ENCODE results near the gene WASF2. TPM values are rescaled to one million over a fixed set of nuclear protein-coding genes. Genes with fewer than 3 reads are reported as not detected.
A peak's percentile ranks its signal among the peaks of the same experiment; 100 is the strongest.
"Not testable (repeated sequence)": the region's sequence is repeated elsewhere in the genome, so short reads cannot be mapped to it uniquely, and the experiment has no call there.

WASF2 gene, protein sequence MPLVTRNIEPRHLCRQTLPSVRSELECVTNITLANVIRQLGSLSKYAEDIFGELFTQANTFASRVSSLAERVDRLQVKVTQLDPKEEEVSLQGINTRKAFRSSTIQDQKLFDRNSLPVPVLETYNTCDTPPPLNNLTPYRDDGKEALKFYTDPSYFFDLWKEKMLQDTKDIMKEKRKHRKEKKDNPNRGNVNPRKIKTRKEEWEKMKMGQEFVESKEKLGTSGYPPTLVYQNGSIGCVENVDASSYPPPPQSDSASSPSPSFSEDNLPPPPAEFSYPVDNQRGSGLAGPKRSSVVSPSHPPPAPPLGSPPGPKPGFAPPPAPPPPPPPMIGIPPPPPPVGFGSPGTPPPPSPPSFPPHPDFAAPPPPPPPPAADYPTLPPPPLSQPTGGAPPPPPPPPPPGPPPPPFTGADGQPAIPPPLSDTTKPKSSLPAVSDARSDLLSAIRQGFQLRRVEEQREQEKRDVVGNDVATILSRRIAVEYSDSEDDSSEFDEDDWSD
- 156 TPM for total RNA-seq
- long read RNA-seq, full-length matches to known transcripts, result 1 of 266 reads
- long read RNA-seq, partial matches to known transcripts, result 59 of 266 reads
- long read RNA-seq, other reads (novel, unspliced or antisense), result 206 of 266 reads

DNA sequence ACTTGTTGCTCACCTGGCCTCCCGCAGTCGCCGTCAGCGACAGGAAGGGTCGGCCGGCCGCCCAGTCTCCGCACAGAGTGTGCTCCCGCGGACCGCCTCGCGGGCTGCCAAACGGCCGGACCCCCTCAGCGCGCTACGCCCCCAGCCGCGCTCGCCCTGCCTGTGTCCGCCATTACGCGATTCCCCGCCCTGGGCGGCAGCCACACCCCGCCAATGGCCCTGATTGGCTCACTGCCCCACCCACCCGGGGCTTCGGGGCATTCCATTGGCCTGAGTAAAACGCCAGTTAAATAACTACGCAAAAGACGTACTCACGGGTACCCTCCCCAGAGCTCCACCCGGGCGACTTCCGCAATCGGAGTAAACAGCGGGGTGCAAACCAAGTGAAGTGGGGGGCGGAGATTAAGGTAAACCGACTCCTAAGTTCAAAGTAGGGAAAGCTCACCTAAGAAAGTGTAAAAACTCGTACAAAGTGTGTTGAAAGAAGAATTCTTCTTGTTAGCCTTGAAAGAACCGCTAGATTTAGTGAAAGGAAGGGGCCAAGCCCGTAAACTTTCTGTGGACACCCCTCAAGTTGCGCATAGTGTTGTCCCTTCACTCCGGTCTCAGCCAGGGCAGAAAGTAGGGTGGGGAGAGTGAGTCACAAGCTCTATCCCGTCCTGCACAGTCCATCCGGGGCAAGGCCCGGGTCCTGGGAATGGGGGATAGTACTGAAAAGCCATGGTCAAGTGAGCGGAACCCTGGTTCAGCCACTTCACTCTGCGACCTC, at the start of gene WASF2:
TSS of gene WASF2 (minus strand) at position 195 of the 769 bp plus-strand sequence. CDS start 61,277 bp downstream, outside the sequence.
- DNase-seq (ENCODE audit: low spot score), result peak; percentile 99

DNA sequence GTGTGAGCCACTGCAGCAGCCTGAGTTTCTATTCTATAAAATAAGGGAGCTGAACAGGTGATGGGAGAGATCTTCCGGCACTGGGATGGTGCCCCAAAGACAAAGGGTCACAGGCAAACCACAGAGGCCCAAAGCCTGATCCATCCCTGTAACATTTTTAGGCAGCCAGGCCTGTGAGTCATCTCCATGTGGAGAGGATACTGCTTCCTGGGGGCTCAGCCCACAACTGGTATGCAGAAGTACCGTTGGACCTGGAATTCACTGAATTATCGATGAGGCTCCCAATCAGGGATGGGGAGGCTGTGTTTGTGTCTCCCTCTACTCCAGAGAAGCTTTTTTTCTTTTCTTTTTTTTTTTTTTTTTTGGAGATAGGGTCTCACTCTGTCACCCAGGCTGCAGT, 48.8 kb upstream of the WASF2 start:
- DNase-seq (ENCODE audit: low spot score), result no peak

DNA sequence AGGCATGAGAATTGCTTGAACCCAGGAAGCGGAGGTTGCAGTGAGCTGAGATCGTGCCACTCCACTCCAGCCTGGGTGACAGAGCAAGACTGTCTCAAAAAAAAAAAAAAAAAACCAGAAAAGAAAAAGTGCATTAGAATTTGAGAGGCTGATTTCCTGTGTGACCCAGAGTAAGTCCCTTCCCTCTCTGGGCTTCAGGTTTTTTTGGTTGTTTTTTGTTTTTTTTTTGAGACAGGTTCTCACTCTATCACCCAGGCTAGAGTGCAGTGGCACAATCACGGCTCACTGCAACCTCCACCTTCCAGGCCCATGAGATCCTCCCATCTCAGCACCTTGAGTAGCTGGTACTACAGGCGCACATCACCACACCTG, 48.3 kb upstream of the WASF2 start:
- not testable (repeated sequence) for DNase-seq (ENCODE audit: low spot score)

DNA sequence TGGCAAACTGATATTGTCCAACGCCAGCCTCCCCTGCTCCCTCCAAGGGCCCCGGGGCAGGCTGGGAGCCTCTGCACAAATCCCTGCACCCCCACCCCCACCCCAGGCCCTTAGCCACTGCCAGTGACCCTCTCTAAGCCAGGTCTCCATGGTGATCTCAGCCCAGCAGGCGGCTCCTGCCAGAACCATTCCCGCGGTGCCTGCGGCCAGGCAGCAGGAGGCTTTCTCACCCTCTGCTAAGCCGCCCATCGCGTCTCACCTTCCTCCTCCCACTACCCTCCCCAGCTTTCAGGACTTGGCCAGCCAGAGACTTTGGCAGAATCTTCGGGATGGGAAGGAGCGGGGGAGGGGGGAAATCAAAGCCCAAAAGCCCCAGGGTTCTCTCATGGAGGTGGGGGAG, 46.8 kb upstream of the WASF2 start:
- no peak for DNase-seq (ENCODE audit: low spot score)

DNA sequence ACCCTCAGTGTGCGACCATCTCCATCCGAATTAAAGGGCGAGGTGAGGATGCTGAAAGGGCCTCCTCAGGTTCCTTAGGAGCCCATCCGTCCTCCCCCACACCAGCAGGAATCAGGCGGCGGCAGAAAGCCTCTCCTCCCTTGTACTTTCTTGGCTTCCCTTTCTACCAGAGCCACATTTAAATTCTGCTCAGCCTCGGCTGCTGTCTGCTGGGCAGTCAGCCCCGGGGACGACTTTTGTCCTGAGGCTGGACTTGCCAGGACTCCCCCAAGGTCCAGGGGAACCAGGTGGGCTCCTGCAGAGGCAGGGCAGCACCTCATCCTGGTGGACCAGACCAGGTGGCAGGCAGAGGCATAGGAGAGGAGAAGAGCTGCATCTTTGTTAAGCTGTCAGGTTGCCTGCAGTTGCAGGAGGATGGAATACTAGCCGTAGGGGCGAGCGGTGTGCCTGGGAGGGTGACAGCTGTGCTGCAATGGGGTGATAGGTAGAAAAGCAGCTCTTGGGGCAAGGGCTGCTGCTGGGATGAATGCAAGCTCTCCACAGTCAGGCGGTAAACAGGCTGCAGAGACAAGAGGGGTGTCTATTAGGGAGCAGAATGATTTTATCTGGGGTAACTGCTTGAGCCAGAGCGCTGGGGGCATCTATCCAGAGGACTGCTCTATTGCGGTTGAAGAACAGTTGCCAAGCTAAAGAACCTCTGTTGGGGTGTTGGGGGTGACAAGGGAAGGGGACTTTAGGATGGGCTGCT, 46.2 kb upstream of the WASF2 start:
- DNase-seq (ENCODE audit: low spot score), result no peak

DNA sequence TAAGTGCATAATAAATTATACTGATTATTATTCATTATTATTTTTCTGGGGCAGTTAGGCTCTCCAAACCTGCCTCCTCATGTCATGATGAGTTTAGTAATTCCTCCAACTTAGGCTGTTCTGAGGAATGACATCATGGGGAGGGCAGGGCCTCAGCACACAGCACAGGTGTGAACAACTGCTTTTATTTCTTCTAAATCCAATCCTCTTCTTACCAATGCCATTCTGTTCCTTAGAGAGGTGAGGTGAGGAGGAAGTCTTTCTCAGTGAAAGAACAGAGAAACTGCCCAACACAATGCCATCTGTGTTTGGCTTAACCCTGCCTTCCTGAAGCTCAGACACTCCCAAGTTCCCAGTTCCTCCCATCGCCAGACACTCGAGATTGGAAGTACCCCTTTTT, 45.4 kb upstream of the WASF2 start:
- no peak for DNase-seq (ENCODE audit: low spot score)

DNA sequence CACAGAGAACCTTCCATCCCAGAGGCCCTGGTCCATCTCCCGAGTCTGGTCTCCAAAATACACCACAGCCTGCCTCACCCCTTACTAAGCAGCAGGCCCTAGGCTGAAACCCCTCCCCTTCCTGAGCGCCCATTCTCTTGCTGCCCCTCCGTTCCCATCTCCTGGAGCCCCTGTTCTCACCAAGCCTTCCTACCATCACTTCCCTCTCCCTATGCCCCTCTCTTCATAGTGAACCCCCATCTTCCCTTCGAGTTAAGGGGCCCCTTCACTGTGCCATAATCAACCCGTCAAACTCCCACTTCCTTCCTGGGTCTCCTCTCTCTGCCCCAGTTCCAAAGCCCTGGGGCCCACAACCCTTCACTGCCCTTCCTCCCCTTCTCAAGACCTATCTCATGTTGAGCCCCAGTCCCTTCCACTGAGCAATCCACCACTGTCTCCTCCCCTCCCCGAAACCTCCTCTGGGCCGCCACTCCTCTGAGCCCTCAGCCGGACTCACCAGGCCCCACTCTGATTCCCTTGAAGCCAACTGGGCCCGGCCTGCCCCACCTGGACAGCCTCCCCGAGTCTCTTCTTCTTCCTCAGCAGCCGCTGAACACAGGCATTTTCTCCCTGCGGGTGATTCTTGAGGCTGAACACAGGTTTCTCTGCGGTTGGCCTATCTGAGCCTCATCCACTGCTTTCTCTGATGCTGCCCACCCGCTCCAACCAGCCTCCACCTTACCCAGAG, 42.2 kb upstream of the WASF2 start:
- DNase-seq (ENCODE audit: low spot score), result no peak

DNA sequence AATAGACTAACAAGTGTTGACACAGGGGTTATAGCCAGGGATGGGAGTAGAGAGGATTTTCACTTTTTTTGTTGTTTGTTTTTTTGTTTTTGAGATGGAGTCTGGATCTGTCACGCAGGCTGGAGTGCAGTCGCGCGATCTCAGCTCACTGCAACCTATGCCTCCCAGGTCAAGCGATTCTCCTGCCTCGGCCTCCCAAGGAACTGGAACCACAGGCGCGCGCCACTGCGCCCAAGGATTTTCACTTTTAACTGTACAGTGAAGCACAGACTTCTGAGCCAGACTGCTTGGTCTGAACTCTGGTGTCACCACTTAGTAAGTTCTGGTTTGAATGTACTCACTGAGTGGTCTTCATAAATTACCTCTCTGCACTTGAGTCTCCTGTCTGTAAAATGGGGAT, 40.2 kb upstream of the WASF2 start:
- no peak for DNase-seq (ENCODE audit: low spot score)

DNA sequence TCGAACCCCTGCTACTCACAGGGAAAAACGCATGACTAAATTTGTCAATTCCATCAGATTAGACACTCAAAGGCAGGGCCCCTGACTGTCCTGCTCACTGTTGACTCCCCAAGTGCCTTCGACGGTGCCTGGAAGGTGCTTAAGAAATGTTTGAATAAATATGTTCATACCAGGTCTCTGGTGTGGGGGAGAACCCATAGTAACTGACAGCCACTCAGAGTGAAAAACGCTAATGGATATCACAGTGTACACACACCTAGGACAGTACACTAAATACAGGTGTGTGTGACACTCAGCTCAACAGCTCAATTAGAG, 39.7 kb upstream of the WASF2 start:
- DNase-seq (ENCODE audit: low spot score), result no peak

DNA sequence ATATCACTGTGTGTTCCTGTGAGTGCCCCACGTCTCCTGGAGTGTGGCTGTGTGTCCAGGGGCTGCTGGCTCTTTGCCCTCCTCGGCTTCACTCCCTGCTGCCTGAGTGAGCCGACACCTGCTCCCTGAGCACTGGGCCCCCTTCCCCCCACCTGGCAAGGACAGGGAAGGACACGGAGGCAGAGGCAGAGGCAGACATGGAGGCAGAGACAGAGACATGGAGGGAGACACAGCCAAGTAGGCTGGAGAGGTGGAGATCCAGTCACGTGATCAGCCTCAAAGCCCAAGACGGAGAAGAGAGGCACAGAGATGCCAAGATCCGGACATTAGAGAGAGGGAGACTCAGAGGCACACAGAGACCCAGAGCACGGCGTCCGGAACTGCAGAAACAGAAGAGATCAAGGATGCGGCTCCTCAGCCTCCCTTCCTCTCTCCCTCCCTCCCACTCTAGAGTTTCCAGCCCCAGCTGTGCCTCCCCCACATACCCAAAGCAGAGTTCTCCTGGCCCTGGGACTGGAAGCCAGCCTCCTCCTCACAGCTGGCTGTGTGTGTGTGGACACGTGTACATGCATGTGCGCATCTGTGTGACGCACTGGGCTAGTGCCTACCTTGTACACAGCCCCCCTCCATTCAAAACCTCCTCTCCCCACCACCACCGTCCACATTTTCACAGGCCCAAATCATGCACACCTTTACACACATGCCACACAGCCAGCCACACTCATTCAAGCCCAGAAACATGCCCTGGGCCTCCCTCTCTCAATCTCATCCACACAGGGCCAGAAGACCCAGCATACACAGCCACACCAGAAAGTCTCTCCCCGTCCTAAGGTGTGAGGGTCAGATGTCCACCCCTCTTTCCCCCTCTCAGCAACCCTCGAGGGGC, 39.1 kb upstream of the WASF2 start:
- DNase-seq (ENCODE audit: low spot score), result no peak

DNA sequence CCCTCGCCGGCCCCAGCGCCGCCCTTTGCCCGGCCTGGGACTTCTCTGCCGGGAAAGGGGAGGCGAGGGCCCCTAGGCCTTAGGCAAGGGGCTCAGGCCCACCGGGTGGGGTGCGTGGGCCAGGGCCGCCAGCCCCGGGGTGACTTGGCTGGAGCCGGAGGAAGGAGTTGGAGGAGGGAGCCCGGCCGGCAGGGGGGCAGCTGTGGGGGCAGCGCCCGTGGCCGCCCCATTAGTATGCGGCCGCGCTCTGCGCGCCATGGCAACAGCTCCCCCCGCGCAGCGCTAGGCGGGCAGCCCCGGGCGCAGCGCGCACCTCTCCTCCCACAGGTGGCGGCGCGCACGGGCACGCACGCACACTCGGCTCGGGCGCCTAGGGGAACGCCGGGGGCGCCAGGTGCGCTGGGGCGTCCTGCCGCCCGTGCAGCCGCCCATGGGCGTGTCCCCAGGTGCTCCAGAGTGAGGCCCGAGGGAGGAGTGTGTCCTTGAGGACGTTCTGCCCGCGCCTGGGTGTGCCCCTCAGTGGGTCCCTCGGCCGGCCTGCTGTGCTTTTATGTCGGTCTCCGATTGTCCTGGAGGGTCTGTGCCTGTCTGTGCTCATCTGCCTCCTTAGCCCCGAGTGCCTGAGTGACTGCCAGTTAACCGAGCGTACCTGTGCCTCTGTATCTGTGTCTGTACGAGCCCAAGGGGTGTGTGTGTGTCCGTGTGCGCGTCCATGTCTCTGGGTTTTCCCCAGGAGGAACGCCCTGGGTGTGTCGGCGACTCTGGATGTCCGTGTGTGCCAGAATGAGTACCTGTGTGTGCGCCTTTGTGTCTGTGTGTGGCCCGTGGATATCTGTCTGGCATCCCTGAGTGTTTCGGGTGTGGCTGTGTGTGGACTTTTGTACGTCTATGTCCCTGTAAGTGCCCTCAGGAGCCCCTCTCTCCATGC, 38.2 kb upstream of the WASF2 start:
- DNase-seq (ENCODE audit: low spot score), result no peak

DNA sequence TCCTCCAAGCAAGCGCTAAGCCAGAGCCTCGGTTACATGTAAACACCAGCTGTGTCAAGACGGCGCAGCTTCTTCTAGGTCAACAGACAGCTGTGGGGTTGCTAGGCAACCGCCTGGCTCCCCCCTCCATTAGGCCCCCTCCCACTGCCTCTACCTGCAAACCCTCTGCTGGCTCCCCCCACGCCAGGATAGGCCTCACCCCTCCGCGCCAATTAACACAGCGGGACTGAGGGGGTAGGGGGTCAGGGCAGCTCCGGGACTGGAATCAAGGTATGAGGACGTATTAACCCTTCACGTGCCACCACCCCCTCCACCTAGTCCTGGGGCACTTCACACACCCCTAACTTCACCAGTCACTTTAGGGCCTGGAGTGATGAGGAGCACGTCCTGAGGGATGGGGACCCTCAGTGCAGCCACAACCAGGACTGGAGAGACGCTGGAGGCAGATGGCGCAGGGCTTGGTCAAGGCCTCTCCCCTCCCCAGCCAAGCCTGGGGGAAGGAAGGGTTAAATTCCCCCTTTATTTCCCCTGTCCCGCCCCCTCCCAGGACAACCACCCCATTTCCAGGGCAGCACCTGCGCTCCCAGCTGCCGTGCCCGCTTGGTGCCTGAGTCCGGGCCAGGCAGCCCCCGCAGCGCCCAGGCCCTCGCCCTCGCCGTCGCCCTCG, 37.4 kb upstream of the WASF2 start:
- no peak for DNase-seq (ENCODE audit: low spot score)

DNA sequence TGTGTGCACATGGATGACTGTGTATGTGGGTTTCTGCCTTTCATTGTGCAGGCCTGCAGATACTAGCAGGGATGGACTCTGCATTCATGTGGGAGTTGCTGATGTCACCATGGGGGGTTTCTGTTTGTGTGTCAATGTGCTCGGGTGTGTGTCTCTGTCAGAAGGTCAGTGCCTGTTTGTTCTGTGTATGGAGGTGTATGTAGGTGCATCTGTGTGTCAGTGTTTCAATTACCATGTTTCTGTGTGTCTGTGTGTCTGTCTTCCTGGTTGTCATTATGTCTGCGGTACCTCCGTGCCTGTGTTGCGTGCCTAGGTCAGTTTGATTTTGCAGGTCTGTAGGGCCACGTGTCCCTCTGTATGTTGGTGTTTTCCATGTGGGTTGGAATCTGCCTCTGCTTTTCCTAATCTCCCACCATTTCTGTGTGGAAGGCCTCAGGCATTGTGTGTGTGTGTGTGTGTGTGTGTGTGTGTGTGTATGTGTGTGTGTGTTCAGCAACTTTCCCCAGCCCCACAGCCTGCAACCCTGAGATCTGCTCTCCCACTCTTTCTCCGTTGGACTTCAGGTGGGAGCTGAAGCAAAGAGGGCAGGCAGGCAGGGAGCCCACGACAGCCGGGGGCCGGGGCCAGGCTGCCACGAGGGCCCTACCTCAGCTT, 36.7 kb upstream of the WASF2 start:
- DNase-seq (ENCODE audit: low spot score), result no peak

DNA sequence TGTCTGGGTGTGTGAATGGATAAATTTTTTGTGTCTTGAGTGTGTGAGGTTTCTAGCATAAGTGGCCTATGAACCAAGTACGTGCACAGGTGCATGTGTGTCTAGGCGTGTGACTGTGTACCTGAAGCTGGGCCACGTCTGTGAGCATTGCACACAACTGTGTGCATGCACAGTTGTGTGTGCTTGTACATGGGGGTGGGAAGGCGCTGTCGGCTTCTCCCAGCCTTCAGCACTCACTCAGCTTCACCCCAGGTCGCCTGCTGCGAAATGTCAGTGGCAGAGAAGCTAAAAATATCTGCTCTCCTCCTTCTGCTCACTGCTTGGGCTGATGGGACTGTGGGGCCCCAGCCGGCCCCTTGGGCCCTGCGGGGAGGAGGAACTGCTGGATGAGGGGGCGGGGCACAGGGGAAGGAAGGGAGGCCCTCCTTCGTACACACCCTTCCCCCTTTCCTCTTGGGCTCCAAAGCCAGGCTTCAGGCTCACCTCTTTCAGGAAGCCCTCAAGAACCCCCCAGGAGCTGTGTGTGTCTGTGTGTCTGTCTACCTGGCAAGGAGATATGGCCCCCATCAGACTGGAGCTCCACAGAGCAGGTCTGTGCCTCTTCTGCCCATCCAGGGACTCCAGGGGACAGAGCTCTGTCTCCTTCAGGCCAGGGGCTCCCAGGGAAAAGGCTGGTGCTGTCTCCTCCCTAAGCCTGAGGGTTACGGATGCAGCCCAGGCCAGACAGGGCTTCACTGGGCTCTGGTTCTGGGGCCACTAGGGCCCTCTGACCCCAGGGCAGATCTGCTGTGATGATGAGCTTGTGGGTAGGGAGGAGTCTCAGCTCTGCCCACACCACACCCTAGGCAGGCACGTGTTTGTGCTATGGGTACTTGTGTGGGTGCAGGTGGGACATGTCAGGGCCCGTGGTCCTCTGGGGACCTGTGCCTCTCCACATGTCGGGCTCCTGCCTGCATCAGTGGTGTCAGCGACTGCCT, 35.6 kb upstream of the WASF2 start:
- no peak for DNase-seq (ENCODE audit: low spot score)

DNA sequence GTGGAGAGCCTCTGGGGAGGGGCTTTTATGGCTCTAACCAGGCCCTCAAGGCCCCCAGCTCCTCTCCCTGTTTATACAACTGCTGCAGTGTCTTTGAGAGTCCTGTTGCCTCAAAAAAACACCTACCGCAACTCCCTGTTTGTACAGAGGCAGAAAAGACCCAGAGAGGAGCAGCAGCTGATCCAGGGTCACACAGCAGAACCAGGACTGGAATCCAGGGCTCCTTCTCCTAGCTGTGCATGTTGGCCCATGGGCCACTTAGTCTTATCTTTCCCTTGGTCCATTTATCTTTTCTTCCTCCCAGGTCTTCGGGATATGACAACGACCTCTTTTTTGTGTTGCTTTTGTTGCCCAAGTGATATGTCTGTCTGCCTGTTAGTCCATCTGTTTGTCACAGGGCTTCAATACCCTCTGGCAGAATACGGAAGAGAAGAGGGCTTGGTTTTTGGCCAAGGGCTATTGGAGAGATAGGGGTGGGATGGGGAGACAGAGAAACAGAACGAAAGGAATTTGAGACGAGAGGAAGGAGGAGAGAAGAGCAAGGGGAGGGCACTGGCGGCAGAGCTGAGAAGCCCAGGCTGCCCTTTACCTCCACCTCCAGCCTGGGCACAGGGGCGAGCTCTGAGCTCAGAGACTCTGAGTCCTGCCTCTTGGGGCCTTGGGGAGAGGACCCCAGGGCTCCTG, 33.5 kb upstream of the WASF2 start:
- no peak for DNase-seq (ENCODE audit: low spot score)
